ENCODE data around the gene PPP4R3C. TPM values are rescaled to one million over a fixed set of nuclear protein-coding genes. Genes with fewer than 3 reads are reported as not detected.

PPP4R3C gene
- total and polyA plus RNA-seq, 2 of the 13 experiments (the other 11 are each of a cell fraction or from before 2014, with no cell fraction given) = not detected

GRCh38 chrX:27465036-27465435, 1.9 kb upstream of the PPP4R3C start:
- ATAC-seq (no peak), FAIRE-seq (no peak), DNase-seq (ENCODE audit: low spot score) (no peak)
- POLR2A ChIA-PET = no interaction called here
- CTCF ChIA-PET (ENCODE audit: low intra/inter-chr PET ratio, low total read pairs) = no interaction called here
- Histone ChIP-seq H3K36me3 (replicated peaks in 1 of 2; ENCODE audit: control insufficient read depth in 1 of 2, insufficient read depth in 2 of 2, low read length in 2 of 2) (no peaks in the 10 kb centered on the region), H3K4me2 (ENCODE audit: low read depth, low read length) (no peak overlapping the region), H3K27me3 (ENCODE audit: control insufficient read depth in 1 of 2, insufficient read depth in 2 of 2, low read length in 2 of 2) (no peaks in the 10 kb centered on the region), H3K27ac (ENCODE audit: extremely low read length, insufficient read depth, low read length) (no peak overlapping the region), H3K79me2 (ENCODE audit: insufficient read depth, low read length) (no peaks in the 10 kb centered on the region), H3K4me1 (ENCODE audit: insufficient read depth, low read length) (no peaks in the 10 kb centered on the region), H2AFZ (ENCODE audit: low read length) (no peak overlapping the region), H3K9ac (ENCODE audit: insufficient read depth, low read depth, low read length) (no peak overlapping the region), H4K20me1 (ENCODE audit: insufficient read depth, low read length) (no peaks in the 10 kb centered on the region), H3K4me3 (replicated peaks in 1 of 3; ENCODE audit: insufficient read depth in 1 of 3, low read depth in 2 of 3, low read length in 3 of 3) (no peak overlapping the region), H3K9me3 (ENCODE audit: low read length) (no peaks in the 10 kb centered on the region)
- intact Hi-C loops (cut with micrococcal nuclease; ENCODE audit: unreplicated experiment) (no loop called here), in situ Hi-C loops (cut with HindIII; ENCODE audit: extremely low pct_ligation_motif_present, low pct_unique_long_range_greater_than_20kb) (no loop called here)
- no TSS peak for BruUV-seq (replicated peaks)
- TF ChIP-seq ZNF75D (CRISPR knock-in tag; IDR thresholded peaks at IDR 0.05; ENCODE audit: borderline replicate concordance) = no peak
- TF ChIP-seq, protein P1, sequence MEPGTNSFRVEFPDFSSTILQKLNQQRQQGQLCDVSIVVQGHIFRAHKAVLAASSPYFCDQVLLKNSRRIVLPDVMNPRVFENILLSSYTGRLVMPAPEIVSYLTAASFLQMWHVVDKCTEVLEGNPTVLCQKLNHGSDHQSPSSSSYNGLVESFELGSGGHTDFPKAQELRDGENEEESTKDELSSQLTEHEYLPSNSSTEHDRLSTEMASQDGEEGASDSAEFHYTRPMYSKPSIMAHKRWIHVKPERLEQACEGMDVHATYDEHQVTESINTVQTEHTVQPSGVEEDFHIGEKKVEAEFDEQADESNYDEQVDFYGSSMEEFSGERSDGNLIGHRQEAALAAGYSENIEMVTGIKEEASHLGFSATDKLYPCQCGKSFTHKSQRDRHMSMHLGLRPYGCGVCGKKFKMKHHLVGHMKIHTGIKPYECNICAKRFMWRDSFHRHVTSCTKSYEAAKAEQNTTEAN (CRISPR knock-in tag; conservative IDR thresholded peaks at IDR 0.05) = no peak
- no peak for TF ChIP-seq GPBP1L1 (CRISPR knock-in tag; IDR thresholded peaks at IDR 0.05)
- no peak for TF ChIP-seq SRSF1 (optimal IDR thresholded peaks at IDR 0.05; ENCODE audit: low read depth, low read length)
- TF ChIP-seq, protein P2, sequence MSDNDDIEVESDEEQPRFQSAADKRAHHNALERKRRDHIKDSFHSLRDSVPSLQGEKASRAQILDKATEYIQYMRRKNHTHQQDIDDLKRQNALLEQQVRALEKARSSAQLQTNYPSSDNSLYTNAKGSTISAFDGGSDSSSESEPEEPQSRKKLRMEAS (IDR thresholded peaks at IDR 0.05) = no peak
- no peak for TF ChIP-seq ZSCAN21 (CRISPR knock-in tag; IDR thresholded peaks at IDR 0.05; ENCODE audit: borderline replicate concordance)
- no peak for TF ChIP-seq CSRNP1 (CRISPR knock-in tag; IDR thresholded peaks at IDR 0.05)
- no peak for TF ChIP-seq GFI1 (CRISPR knock-in tag; IDR thresholded peaks at IDR 0.05; ENCODE audit: borderline replicate concordance)

Measured in HepG2 (cell line).